ENCODE data around the gene MS4A7.
"Not testable (repeated sequence)": the region's sequence is repeated elsewhere in the genome, so short reads cannot be mapped to it uniquely, and the experiment has no call there.

MS4A7 gene

GRCh38 chr11:60378354-60378753 is at the start of gene MS4A7:
Gene MS4A7 (plus strand): TSS chr11:60378532. CDS start chr11:60383142, 4,610 bp downstream.
- no peak for DNase-seq

- no peak for DNase-seq
These were observed 45.5 kb upstream of the MS4A7 start for GRCh38 chr11:60332846-60333245.

GRCh38 chr11:60334005-60334620 is 44.2 kb upstream of the MS4A7 start:
- DNase-seq = peak in 3 of 4 experiments; percentile 12 to 22 (median 20)

GRCh38 chr11:60336767-60337391 is 41.5 kb upstream of the MS4A7 start:
- no peak for DNase-seq

GRCh38 chr11:60338053-60338452 is 40.3 kb upstream of the MS4A7 start:
- DNase-seq = no peak

DNA sequence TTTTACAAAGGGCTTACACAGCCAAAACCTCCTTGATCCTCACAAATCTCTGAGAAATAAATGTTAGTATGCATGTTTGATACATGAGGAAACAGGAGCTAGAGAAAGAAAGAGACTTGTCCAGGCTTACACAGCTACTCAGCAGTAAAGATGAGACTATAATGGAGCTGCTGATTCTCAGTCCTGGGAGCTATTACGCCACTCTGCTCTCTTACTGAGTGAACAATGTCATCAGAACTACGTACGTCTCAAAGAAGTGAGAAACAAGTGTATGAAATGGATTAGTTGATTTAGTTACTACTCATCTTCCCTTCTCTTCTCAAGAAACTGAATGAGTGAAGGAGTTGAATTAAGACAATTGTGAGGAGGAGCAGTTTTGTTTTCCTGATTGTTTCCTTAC is 39.0 kb upstream of the MS4A7 start:
- DNase-seq = no peak

- no peak for DNase-seq
These were observed 35.1 kb upstream of the MS4A7 start for GRCh38 chr11:60343094-60343704.

GRCh38 chr11:60344146-60344545 is 34.2 kb upstream of the MS4A7 start:
- no peak for DNase-seq

DNA sequence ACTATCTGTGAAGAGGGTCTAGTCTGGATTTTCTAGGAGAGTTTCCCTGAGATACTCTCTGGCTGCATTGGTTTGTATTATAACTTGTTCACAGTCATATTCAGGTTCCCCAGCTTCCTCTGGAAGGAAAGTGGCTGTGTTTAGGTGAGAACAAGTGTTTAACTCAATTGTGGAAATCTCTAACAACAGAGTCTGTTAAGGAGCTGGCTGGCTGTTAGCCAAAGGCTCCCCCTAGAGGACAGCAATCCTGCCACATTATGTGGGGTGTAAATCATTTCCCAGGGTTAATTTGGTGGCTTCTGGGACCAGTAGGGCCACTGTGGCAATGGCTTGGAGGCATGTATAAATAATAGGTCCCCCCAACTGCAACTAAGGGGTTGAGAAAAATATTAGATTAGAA is 32.8 kb upstream of the MS4A7 start:
- no peak for DNase-seq

- DNase-seq = no peak
These were observed 31.1 kb upstream of the MS4A7 start for GRCh38 chr11:60347084-60347797.

- DNase-seq = no peak
These were observed 30.2 kb upstream of the MS4A7 start for GRCh38 chr11:60348116-60348515.

GRCh38 chr11:60349990-60350389 is 28.3 kb upstream of the MS4A7 start:
- DNase-seq = no peak

DNA sequence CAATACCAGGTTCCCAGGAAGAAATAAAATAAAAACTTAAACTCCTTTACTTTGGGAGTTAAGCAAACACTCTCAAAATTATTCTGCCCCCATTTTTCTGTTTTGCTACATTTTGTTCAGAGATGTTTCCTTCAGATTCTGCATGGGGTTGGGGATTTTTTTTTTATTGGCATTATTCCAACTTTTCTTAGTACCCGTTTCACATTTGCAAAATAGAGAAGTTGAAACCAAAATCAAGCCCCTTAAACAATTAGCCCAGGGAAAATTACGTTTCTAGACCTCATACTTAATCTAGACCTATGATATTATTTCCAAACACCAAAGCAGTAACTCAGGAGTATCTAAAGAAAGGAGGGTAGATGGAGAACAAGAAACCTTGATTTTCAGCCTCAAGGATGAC is 20.6 kb upstream of the MS4A7 start:
- no peak for DNase-seq

- DNase-seq = no peak
These were observed 17.7 kb upstream of the MS4A7 start for GRCh38 chr11:60360621-60361020.

- no peak for DNase-seq
These were observed 16.1 kb upstream of the MS4A7 start for GRCh38 chr11:60362241-60362640.

DNA sequence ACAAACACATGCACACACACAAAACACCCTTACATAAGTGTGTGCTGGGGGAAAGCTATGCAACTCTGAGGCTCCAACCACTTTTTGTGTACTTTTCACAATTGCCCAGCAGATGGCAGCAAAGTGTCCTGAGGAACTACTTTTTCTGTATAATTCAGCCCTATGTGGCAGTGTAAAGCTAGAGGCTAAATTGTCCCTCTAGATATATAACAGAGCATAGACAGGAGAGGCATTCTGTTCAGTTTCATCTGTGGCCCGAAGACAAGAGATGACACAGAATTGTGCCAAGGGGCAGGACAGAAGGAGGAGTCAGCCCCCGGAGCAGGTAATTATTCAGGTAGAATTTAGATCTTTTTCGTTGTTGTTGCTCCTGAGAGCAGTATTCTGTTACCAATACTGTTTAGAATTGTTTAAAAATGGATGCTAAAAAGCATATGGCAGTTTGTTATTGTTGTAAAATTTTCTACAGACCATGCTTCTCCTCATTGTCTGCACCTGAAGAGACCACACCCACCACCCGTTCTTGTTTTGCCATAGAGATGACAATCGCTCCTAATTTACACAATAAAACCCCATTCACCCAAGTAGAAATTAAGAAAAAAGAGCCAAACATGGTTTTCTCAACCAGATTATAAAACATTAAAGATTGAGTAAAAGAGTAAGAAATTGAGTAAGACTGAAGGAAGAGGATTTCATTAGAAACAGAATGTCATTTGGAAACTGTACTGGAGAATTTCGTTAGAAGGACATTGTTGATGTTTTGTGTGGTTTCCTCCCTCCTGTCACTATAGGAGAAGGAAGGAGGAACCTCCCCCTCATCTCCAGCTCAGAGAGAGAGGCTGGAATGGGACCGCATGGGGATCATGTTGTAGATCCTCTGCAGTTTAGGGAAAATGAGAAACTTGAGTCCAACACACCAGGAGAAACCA is 14.5 kb upstream of the MS4A7 start:
- DNase-seq = peak in 3 of 4 experiments; percentile 2 to 19 (median 19)

GRCh38 chr11:60366262-60366904 is 11.9 kb upstream of the MS4A7 start:
- DNase-seq = not testable (repeated sequence)

- DNase-seq = no peak
These were observed 11.3 kb upstream of the MS4A7 start for GRCh38 chr11:60367009-60367408.

DNA sequence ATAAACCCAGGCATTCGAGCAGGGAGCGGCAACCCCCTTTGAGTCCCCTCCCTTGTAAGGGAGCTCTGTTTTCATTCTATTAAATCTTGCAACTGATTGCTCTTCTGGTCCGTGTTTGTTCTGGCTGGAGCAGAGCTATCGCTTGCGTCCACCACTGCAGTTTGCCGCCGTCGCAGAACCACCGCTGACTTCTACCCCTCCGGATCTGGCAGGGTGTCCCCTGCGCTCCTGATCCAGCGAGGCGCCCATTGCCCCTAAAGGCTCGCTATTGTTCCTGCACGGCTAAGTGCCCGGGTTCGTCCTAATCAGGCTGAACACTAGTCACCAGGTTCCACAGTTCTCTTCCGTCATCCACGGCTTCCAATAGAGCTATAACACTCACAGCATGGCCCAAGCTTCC is 10.4 kb upstream of the MS4A7 start:
- no peak for DNase-seq

DNA sequence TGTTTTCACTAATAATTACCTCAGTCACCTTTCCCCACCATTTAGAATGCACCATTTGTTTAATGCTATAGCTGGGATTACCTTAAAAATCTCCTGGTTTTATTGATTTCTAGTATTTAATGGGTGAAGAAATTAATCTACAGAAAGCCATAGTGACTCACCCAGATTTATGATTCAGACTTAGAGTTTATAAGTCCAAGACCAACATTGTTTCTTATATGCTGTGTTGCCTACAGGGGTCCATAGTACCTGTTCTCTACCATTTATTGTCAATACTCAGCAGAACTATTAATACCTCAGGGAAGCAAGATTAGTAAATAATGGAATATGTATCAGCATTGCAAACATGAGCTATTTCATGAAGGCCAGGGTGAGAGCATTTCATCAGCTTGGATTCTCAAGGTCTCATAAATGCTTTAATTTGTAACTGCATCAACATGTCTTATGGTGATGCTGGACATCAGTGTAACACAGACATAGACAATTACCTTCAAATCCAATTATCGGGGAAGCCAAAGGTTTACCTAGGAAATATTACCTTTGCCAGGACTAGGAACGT is 8.0 kb upstream of the MS4A7 start:
- DNase-seq = no peak

DNA sequence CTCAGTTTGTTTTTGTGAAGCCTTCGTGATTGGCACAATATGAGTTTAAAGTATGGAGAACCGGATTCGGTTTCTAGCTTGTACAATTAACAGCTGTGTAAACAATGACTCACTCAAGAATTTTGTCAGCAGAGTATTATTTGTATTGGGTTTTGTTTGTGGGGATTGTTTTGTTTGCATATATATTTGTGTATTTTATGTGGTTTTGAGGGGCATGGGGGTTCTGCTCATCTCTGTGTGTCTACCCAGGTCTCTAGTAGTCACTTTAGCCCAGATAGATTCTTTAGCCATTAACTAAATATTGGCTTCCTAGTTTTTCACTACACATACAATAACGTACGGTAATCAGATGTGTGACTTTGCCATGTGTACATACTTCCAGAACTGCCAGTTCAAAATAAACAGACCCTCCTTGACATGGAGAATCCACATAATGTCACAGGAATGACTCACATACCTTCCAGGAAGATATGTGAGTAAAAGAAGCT is 7.5 kb upstream of the MS4A7 start:
- no peak for DNase-seq

DNA sequence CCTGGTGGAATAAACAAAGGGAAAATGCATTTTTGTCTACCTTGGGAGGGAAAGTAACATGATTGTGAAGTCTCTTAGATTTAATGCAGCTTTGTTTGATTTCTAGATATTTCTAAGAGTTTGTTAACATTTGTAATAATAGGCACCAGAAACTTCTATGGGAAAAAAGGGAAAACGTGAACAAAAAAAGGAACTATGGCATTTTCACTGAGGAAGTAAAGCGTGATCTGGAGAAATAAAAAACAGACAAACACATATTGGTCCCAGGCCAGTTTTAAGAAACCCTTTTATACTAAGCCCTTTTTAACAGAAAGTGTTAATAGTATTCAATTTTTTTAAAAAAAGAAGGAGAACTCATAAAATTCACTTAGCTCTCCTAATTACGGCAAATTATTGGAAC is 6.9 kb upstream of the MS4A7 start:
- DNase-seq = no peak
